ENCODE measurements around the gene FAM8A1. TPM values are rescaled to one million over a fixed set of nuclear protein-coding genes. Genes with fewer than 3 reads are reported as not detected.

FAM8A1 gene
- 42.7 TPM for polyA plus RNA-seq (2013)

- Histone ChIP-seq H3K4me3 (ENCODE audit: control insufficient read depth in 1 of 7, extremely low read depth in 1 of 7, insufficient read depth in 4 of 7, low read depth in 2 of 7, low read length in 6 of 7) (peak within 1 kb of the TSS; percentile 57 to 88 (median 80)), H3K27me3 (replicated peaks in 2 of 5; ENCODE audit: control insufficient read depth in 4 of 5, insufficient read depth in 5 of 5, low read length in 4 of 5) (no peaks in the 10 kb centered on the region), H3K27ac (ENCODE audit: insufficient read depth in 1 of 2, low read depth in 1 of 2, low read length in 2 of 2, poor library complexity in 1 of 2, severe bottlenecking in 2 of 2) (peak within 1 kb of the TSS; percentile 74 to 87), H3K4me1 (ENCODE audit: control extremely low read depth in 1 of 4, control insufficient read depth in 4 of 4, insufficient read depth in 4 of 4, low read length in 3 of 4) (peaks cover 9 to 24% (median 18%) of the 10 kb centered on the region in 4 experiments), H3K36me3 (ENCODE audit: control insufficient read depth in 4 of 4, insufficient read depth in 4 of 4, low read length in 3 of 4) (peaks cover 0 to 14% (median 4%) of the 10 kb centered on the region in 4 experiments), H3K9me3 (ENCODE audit: control extremely low read depth in 1 of 5, control insufficient read depth in 4 of 5, insufficient read depth in 2 of 5, low read depth in 1 of 5, low read length in 4 of 5) (peaks cover 0 to 8% (median 0%) of the 10 kb centered on the region in 5 experiments)
- ChIA-PET CTCF (interaction anchor here (0.6 to 4.3 kb wide), 10 partner anchors 9 to 115 kb away, joined by 3 to 17 read pairs (median 4); no protein-coding TSS in a partner anchor), POLR2A (interaction anchor here (0.6 to 1.6 kb wide), 6 partner anchors 16 to 399 kb away, joined by 3 to 6 read pairs (median 3); no protein-coding TSS in a partner anchor)
- DNase-seq, result peak; percentile 92 to 97 (median 97)
- 7% methylated on average over 28 of the region's 42 CpGs for WGBS (ENCODE audit: insufficient coverage)
Observed at GRCh38 chr6:17599877-17600526, at the start of gene FAM8A1. FAM8A1 (plus strand) TSS chr6:17600302; CDS start chr6:17600410, 108 bp downstream.

GRCh38 chr6:17551383-17551958 is 48.6 kb upstream of the FAM8A1 start:
- H3K36me3 ChIP-seq (ENCODE audit: control insufficient read depth in 4 of 4, insufficient read depth in 4 of 4, low read length in 3 of 4), result no peaks in the 10 kb centered on the region
- H3K27ac ChIP-seq (ENCODE audit: insufficient read depth in 1 of 2, low read depth in 1 of 2, low read length in 2 of 2, poor library complexity in 1 of 2, severe bottlenecking in 2 of 2), result no peak overlapping the region
- ChIA-PET POLR2A (no interaction called here), CTCF (no interaction called here)
- DNase-seq, result no peak
- no peaks in the 10 kb centered on the region for H3K27me3 ChIP-seq (replicated peaks in 2 of 5; ENCODE audit: control insufficient read depth in 4 of 5, insufficient read depth in 5 of 5, low read length in 4 of 5)
- H3K9me3 ChIP-seq (ENCODE audit: control extremely low read depth in 1 of 5, control insufficient read depth in 4 of 5, insufficient read depth in 2 of 5, low read depth in 1 of 5, low read length in 4 of 5), result no peaks in the 10 kb centered on the region
- H3K4me1 ChIP-seq (ENCODE audit: control extremely low read depth in 1 of 4, control insufficient read depth in 4 of 4, insufficient read depth in 4 of 4, low read length in 3 of 4), result no peaks in the 10 kb centered on the region
- no peak overlapping the region for H3K4me3 ChIP-seq (ENCODE audit: control insufficient read depth in 1 of 7, extremely low read depth in 1 of 7, insufficient read depth in 4 of 7, low read depth in 2 of 7, low read length in 6 of 7)
- WGBS (ENCODE audit: insufficient coverage), result 97% methylated on average over 8 of the region's 9 CpGs

- Histone ChIP-seq H3K27me3 (replicated peaks in 2 of 5; ENCODE audit: control insufficient read depth in 4 of 5, insufficient read depth in 5 of 5, low read length in 4 of 5) (no peaks in the 10 kb centered on the region), H3K36me3 (ENCODE audit: control insufficient read depth in 4 of 4, insufficient read depth in 4 of 4, low read length in 3 of 4) (no peaks in the 10 kb centered on the region), H3K4me3 (ENCODE audit: control insufficient read depth in 1 of 7, extremely low read depth in 1 of 7, insufficient read depth in 4 of 7, low read depth in 2 of 7, low read length in 6 of 7) (no peak overlapping the region), H3K27ac (ENCODE audit: insufficient read depth in 1 of 2, low read depth in 1 of 2, low read length in 2 of 2, poor library complexity in 1 of 2, severe bottlenecking in 2 of 2) (no peak overlapping the region), H3K9me3 (ENCODE audit: control extremely low read depth in 1 of 5, control insufficient read depth in 4 of 5, insufficient read depth in 2 of 5, low read depth in 1 of 5, low read length in 4 of 5) (no peaks in the 10 kb centered on the region), H3K4me1 (ENCODE audit: control extremely low read depth in 1 of 4, control insufficient read depth in 4 of 4, insufficient read depth in 4 of 4, low read length in 3 of 4) (no peaks in the 10 kb centered on the region)
- 100% methylated on average over 1 of the region's 3 CpGs for WGBS (ENCODE audit: insufficient coverage)
- DNase-seq, result no peak
- POLR2A ChIA-PET, result no interaction called here
- CTCF ChIA-PET, result no interaction called here
Observed at GRCh38 chr6:17552861-17553260, 47.2 kb upstream of the FAM8A1 start.

GRCh38 chr6:17556014-17556413 is 44.1 kb upstream of the FAM8A1 start:
- ChIA-PET POLR2A (interaction anchor here (0.6 kb wide), 1 partner anchor 98 kb away, joined by 3 read pairs; no protein-coding TSS in a partner anchor), CTCF (interaction anchor here (0.8 kb wide), 1 partner anchor 21 kb away, joined by 3 read pairs; no protein-coding TSS in a partner anchor)
- 97% methylated on average over 4 of the region's 4 CpGs for WGBS (ENCODE audit: insufficient coverage)
- Histone ChIP-seq H3K9me3 (ENCODE audit: control extremely low read depth in 1 of 5, control insufficient read depth in 4 of 5, insufficient read depth in 2 of 5, low read depth in 1 of 5, low read length in 4 of 5) (no peaks in the 10 kb centered on the region), H3K4me1 (ENCODE audit: control extremely low read depth in 1 of 4, control insufficient read depth in 4 of 4, insufficient read depth in 4 of 4, low read length in 3 of 4) (no peaks in the 10 kb centered on the region), H3K27me3 (replicated peaks in 2 of 5; ENCODE audit: control insufficient read depth in 4 of 5, insufficient read depth in 5 of 5, low read length in 4 of 5) (no peaks in the 10 kb centered on the region), H3K4me3 (ENCODE audit: control insufficient read depth in 1 of 7, extremely low read depth in 1 of 7, insufficient read depth in 4 of 7, low read depth in 2 of 7, low read length in 6 of 7) (no peak overlapping the region), H3K27ac (ENCODE audit: insufficient read depth in 1 of 2, low read depth in 1 of 2, low read length in 2 of 2, poor library complexity in 1 of 2, severe bottlenecking in 2 of 2) (no peak overlapping the region), H3K36me3 (ENCODE audit: control insufficient read depth in 4 of 4, insufficient read depth in 4 of 4, low read length in 3 of 4) (no peaks in the 10 kb centered on the region)
- DNase-seq, result no peak

GRCh38 chr6:17562636-17563035 is 37.5 kb upstream of the FAM8A1 start:
- Histone ChIP-seq H3K4me3 (ENCODE audit: control insufficient read depth in 1 of 7, extremely low read depth in 1 of 7, insufficient read depth in 4 of 7, low read depth in 2 of 7, low read length in 6 of 7) (no peak overlapping the region), H3K4me1 (ENCODE audit: control extremely low read depth in 1 of 4, control insufficient read depth in 4 of 4, insufficient read depth in 4 of 4, low read length in 3 of 4) (no peaks in the 10 kb centered on the region), H3K36me3 (ENCODE audit: control insufficient read depth in 4 of 4, insufficient read depth in 4 of 4, low read length in 3 of 4) (no peaks in the 10 kb centered on the region), H3K27ac (ENCODE audit: insufficient read depth in 1 of 2, low read depth in 1 of 2, low read length in 2 of 2, poor library complexity in 1 of 2, severe bottlenecking in 2 of 2) (no peak overlapping the region), H3K27me3 (replicated peaks in 2 of 5; ENCODE audit: control insufficient read depth in 4 of 5, insufficient read depth in 5 of 5, low read length in 4 of 5) (no peaks in the 10 kb centered on the region), H3K9me3 (ENCODE audit: control extremely low read depth in 1 of 5, control insufficient read depth in 4 of 5, insufficient read depth in 2 of 5, low read depth in 1 of 5, low read length in 4 of 5) (peaks cover 2 to 15% (median 5%) of the 10 kb centered on the region in 5 experiments)
- WGBS (ENCODE audit: insufficient coverage), result no CpG with 5 or more reads among the region's 3 CpGs
- DNase-seq, result no peak
- ChIA-PET CTCF (no interaction called here), POLR2A (no interaction called here)

- ChIA-PET CTCF (no interaction called here), POLR2A (no interaction called here)
- DNase-seq, result no peak
- Histone ChIP-seq H3K9me3 (ENCODE audit: control extremely low read depth in 1 of 5, control insufficient read depth in 4 of 5, insufficient read depth in 2 of 5, low read depth in 1 of 5, low read length in 4 of 5) (peaks cover 2 to 15% (median 5%) of the 10 kb centered on the region in 5 experiments), H3K27me3 (replicated peaks in 2 of 5; ENCODE audit: control insufficient read depth in 4 of 5, insufficient read depth in 5 of 5, low read length in 4 of 5) (no peaks in the 10 kb centered on the region), H3K4me1 (ENCODE audit: control extremely low read depth in 1 of 4, control insufficient read depth in 4 of 4, insufficient read depth in 4 of 4, low read length in 3 of 4) (no peaks in the 10 kb centered on the region), H3K4me3 (ENCODE audit: control insufficient read depth in 1 of 7, extremely low read depth in 1 of 7, insufficient read depth in 4 of 7, low read depth in 2 of 7, low read length in 6 of 7) (no peak overlapping the region), H3K36me3 (ENCODE audit: control insufficient read depth in 4 of 4, insufficient read depth in 4 of 4, low read length in 3 of 4) (no peaks in the 10 kb centered on the region), H3K27ac (ENCODE audit: insufficient read depth in 1 of 2, low read depth in 1 of 2, low read length in 2 of 2, poor library complexity in 1 of 2, severe bottlenecking in 2 of 2) (no peak overlapping the region)
- 100% methylated on average over 1 of the region's 3 CpGs for WGBS (ENCODE audit: insufficient coverage)
Observed at GRCh38 chr6:17565399-17565798, 34.7 kb upstream of the FAM8A1 start.

- no peak overlapping the region for H3K27ac ChIP-seq (ENCODE audit: insufficient read depth in 1 of 2, low read depth in 1 of 2, low read length in 2 of 2, poor library complexity in 1 of 2, severe bottlenecking in 2 of 2)
- no peak overlapping the region for H3K4me3 ChIP-seq (ENCODE audit: control insufficient read depth in 1 of 7, extremely low read depth in 1 of 7, insufficient read depth in 4 of 7, low read depth in 2 of 7, low read length in 6 of 7)
- H3K27me3 ChIP-seq (replicated peaks in 2 of 5; ENCODE audit: control insufficient read depth in 4 of 5, insufficient read depth in 5 of 5, low read length in 4 of 5), result peaks cover 0 to 2% (median 0%) of the 10 kb centered on the region in 5 experiments
- CTCF ChIA-PET, result no interaction called here
- POLR2A ChIA-PET, result no interaction called here
- no peaks in the 10 kb centered on the region for H3K4me1 ChIP-seq (ENCODE audit: control extremely low read depth in 1 of 4, control insufficient read depth in 4 of 4, insufficient read depth in 4 of 4, low read length in 3 of 4)
- peaks cover 0 to 9% (median 3%) of the 10 kb centered on the region in 5 experiments for H3K9me3 ChIP-seq (ENCODE audit: control extremely low read depth in 1 of 5, control insufficient read depth in 4 of 5, insufficient read depth in 2 of 5, low read depth in 1 of 5, low read length in 4 of 5)
- 100% methylated on average over 4 of the region's 8 CpGs for WGBS (ENCODE audit: insufficient coverage)
- no peak for DNase-seq
- H3K36me3 ChIP-seq (ENCODE audit: control insufficient read depth in 4 of 4, insufficient read depth in 4 of 4, low read length in 3 of 4), result no peaks in the 10 kb centered on the region
Observed at GRCh38 chr6:17574866-17575560, 25.1 kb upstream of the FAM8A1 start.

Measured in common myeloid progenitor, CD34-positive (primary cell).